UCSD-AML1 (cell line): ENCODE results near the gene GJD4.

Experiments used
- DNase-seq: peaks from one replicate; lab custom pipeline; 2025; ENCODE audit not compliant: unreplicated experiment; lab: John Stamatoyannopoulos, UW

GJD4 gene

DNA sequence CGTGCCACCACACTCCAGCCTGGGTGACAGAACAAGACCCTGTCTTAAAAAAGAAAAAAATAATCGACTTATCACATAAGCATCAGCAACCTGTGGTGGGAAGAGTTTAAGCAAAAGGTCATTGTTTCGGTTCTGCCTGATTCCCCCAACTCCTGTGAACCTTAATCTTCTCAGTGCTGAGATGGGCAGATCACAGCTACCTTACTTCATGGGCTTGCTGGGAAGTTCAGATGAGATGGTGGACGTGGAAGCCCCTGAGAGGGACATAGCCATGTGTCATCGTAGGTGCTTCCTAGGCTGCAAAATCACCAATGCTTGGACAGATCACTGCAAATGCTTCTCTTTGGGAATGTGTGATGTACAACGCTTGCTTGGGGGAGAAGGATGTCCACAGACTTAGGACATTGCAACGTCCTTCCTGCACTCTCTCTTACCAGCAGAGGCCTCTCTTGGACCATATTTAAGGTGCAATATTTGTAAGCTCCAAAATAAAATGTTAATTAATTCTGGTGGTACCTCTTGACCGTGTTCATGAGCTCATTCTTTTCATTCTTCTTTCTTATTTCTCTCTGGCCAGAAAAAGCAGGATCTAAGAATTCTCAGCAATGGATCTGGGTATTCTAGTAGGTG is 8.6 kb downstream of the GJD4 start:
- no peak for DNase-seq

GRCh38 chr10:35614312-35614711 is 9.2 kb downstream of the GJD4 start:
- DNase-seq = no peak

- DNase-seq = no peak
Measured at GRCh38 chr10:35626971-35627507, 21.9 kb downstream of the GJD4 start.

DNA sequence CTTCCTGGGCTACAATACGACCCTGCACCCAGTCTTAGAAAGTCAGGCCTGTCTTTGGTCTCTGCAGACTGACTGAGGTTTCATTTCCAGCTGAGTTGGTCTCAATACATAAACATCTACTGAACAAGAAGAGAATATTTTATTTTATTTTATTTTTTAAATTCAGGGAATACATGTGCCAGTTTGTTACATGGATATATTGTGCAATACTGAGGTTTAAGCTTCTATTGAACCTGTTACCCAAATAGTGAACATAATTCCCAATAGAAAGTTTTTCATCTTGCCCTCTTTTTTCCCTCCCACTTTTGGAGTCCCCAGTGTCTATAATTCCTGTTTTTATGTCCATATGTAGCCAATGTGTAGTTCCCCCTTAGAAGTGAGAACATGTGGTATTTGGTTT is 26.3 kb downstream of the GJD4 start:
- DNase-seq = no peak

- DNase-seq = no peak
Measured at GRCh38 chr10:35632027-35632426, 26.9 kb downstream of the GJD4 start.

GRCh38 chr10:35633006-35633980 is 28.2 kb downstream of the GJD4 start:
- no peak for DNase-seq

- DNase-seq = no peak
Measured at GRCh38 chr10:35635576-35635975, 30.4 kb downstream of the GJD4 start.

DNA sequence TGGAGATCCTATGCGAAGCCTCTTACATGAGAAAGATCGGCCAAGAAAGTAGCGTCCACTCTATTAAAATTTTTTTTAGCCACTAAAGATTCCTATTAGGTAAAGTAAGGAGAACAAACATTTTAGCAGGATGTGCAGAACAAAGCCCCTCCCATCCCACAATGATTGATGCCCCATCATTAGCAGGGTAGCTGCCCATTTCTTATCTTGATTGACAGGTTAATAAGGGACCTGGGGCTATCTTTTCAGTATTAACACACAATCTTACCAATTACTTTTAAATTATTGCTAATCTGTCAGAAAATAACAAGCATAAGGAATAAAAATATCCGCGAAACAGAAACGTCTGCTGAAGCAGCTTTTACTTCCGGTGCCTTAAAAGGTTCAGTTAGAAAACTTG is 31.8 kb downstream of the GJD4 start:
- DNase-seq = no peak

GRCh38 chr10:35637462-35637861 is 32.3 kb downstream of the GJD4 start:
- no peak for DNase-seq

DNA sequence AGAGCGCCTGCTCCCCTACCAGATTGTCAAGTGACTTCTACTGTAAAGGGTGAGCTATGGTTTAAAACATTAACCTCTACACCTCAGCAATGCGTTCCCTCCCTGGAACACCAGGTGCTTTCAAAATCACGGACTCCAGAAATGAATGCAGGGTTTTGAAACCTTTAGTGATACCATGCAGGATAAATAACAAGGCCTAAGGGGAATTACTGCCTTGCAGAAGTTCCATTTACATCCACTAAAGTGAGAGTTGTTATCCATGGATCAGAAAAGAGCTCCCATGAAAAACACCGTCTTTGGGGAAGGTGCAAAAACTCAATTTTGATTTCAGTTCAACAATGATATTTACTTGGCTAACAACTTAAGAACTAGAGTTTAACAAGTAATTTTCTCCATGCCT is 33.0 kb downstream of the GJD4 start:
- no peak for DNase-seq

DNA sequence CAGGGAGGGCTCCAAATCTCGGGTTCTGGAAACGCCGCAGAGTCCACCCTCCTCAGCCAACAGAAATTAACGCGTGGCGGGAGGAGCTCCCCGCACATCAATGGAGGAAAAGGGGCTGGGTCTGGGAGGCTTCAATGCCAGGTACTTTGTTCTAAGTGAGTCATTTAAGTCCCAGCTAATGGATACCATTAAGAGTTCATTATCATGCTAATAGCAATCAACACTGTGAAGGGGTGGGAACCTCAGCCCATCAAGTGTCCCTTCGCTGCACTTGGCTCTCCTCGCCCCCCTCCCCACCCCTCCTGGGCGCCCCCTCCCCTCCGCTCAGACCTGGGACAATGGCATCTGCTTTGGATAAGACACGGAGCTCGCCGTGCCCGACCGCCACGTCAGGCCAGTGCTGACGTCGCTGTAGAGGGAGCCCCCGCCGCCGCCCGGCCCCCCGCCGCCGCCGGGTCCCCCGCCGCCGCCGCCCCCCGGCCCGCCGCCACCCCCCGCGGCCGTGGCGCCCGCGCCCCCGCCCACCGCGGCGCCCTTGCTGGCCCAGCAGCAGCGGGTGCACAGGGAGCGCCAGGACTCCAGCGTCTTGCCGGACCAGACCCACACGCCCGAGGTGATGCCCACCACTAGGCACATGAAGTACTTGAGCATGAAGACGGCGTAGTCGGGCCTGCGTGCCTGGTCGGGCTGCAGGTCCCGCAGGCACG is 34.0 kb downstream of the GJD4 start:
- DNase-seq = no peak

GRCh38 chr10:35639728-35640401 is 34.7 kb downstream of the GJD4 start:
- DNase-seq = no peak

DNA sequence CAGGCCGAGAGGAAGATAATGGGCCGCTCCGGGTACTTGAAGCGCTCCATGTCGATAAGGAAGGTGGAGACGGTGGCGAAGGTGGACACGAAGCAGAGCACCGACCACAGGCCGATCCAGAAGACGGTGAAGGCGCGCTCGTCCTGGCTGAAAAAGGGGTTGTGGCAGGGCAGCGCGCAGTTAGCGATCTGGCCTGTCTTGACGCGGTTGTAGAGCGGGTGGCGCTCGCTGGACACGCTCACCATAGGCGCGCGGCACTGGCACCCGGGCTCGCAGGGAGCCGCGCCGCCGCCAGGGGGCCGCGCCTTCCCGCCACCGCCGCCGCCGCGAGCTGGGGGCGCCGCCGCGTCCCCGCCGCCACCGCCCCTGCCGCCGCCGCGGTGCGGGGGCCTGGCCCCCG is 35.3 kb downstream of the GJD4 start:
- DNase-seq = peak; percentile 52

DNA sequence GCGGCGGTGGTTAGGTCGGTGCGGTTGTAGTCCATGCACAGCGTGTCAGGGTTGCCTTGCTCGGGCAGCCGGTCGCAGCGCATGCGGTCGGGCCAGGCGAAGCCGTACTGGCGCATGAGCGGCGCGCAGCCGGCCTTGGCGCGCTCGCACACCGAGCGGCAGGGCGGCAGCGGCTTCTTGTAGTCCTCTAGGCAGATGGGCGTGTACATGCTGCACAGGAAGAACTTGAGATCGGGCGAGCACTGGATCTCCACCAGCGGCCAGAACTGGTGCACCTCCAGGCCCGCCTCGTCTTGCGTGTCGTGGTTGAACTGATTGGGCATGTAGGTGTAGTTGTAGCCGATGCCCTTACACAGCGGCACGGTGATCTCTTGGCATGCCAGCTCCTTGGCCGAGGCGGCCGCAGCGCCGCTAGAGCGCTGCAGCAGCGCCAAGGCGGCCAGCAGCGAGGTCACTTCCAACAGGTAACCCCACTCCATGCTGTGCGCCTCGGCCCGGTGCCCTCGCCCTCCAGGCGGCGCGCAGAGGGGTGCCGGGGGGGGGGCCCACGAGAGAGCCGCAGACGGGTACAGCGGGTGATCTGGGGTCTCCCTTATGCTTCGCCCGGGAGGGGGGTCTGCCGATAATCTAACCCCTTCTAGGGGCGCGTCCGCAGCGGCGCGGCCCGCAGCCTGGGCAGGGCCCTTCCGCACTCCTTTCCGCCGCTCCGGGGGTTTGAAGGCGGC is 36.0 kb downstream of the GJD4 start:
- DNase-seq = peak; percentile 57

- DNase-seq = peak; percentile 36
Measured at GRCh38 chr10:35641676-35642034, 36.5 kb downstream of the GJD4 start.

- DNase-seq = peak; percentile 87
Measured at GRCh38 chr10:35642035-35642792, 37.1 kb downstream of the GJD4 start, which contains the start of gene FZD8. Gene FZD8 (minus strand): TSS chr10:35642296. CDS start chr10:35641429, 867 bp downstream.

- no peak for DNase-seq
Measured at GRCh38 chr10:35642793-35643114, 37.6 kb downstream of the GJD4 start.

DNA sequence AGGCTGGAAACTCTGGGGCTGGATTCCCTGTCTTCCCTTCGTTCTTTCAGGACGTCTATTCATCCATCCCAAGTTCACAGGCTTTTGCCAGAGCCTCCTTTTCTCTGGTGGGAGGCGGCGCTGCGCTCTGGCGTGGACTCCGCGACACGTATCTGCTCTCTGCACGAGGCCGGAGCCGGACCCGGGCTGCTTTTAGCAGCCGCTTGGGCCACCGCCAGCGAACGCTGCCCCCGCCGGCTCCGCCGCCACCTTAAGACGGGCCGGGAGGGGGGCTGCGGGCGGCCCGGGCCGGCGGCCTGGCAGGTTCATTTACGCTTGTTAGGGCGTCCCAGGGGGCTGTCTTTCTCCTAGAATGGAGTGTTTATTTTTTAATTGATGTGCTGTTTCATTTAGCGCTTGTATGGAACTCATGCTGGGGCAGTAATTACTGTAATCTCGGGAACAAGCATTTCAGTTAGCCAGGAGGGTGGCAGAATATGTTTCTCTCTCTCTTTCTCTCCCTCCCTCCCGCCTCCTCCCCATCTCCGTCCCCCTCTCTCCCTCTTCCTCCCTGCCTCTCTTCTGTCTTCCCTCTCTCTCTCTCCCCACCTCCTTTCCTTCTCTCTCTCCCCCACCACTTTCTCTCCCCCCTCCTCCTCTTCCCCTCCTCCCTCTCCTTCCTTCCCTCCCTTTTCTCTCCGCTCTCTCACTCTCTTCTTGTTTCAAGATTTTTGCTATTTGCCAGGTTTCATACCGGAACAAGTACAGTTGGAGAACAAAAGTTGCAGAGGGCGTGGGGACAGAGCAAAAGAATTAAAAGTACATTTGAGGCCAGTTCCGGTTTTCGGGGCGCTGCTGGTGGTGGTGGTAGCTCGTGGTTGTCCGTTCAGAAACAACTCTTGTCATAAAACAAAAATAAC is 38.3 kb downstream of the GJD4 start:
- peak; percentile 16 for DNase-seq
